Measurements from ENCODE around the gene TUBA3D.
"Not testable (repeated sequence)": the region's sequence is repeated elsewhere in the genome, so short reads cannot be mapped to it uniquely, and the experiment has no call there.

The TUBA3D gene

GRCh38 chr2:131484906-131485460 lies 9.1 kb downstream of the TUBA3D start:
- DNase-seq: not testable (repeated sequence)

GRCh38 chr2:131486201-131486902 lies 10.4 kb downstream of the TUBA3D start:
- not testable (repeated sequence) for DNase-seq

- no peak for DNase-seq
Measured at GRCh38 chr2:131488306-131489205, 12.6 kb downstream of the TUBA3D start.

- not testable (repeated sequence) for DNase-seq
Measured at GRCh38 chr2:131490616-131491468, 14.9 kb downstream of the TUBA3D start.

- DNase-seq: not testable (repeated sequence)
Measured at GRCh38 chr2:131491469-131491836, 15.5 kb downstream of the TUBA3D start.

GRCh38 chr2:131492015-131492417 lies 16.1 kb downstream of the TUBA3D start, which contains the start of gene MZT2A:
TSS of gene MZT2A (minus strand) at chr2:131492397. CDS start at chr2:131492376, 21 bp downstream.
- DNase-seq: peak in 1 of 2 donors; percentile 63

GRCh38 chr2:131492418-131493198 lies 16.7 kb downstream of the TUBA3D start:
- peak; percentile 80 to 88 for DNase-seq

GRCh38 chr2:131493199-131493968 lies 17.5 kb downstream of the TUBA3D start:
- DNase-seq: no peak

GRCh38 chr2:131495506-131495905 lies 19.6 kb downstream of the TUBA3D start:
- DNase-seq: not testable (repeated sequence)

- DNase-seq: not testable (repeated sequence)
Measured at GRCh38 chr2:131498321-131498973, 22.5 kb downstream of the TUBA3D start.

GRCh38 chr2:131503587-131503986 lies 27.7 kb downstream of the TUBA3D start:
- DNase-seq: not testable (repeated sequence)

- DNase-seq: not testable (repeated sequence)
Measured at GRCh38 chr2:131504082-131504750, 28.3 kb downstream of the TUBA3D start.

GRCh38 chr2:131509615-131510014 lies 33.7 kb downstream of the TUBA3D start:
- DNase-seq: no peak

GRCh38 chr2:131511291-131511968 lies 35.5 kb downstream of the TUBA3D start:
- DNase-seq: not testable (repeated sequence)

GRCh38 chr2:131511969-131512870 lies 36.3 kb downstream of the TUBA3D start:
- not testable (repeated sequence) for DNase-seq

GRCh38 chr2:131514408-131515166 lies 38.7 kb downstream of the TUBA3D start:
- DNase-seq: not testable (repeated sequence)

GRCh38 chr2:131515235-131515634 lies 39.3 kb downstream of the TUBA3D start:
- DNase-seq: not testable (repeated sequence)

Measured in bone marrow (tissue), 2 donors.